Upper lobe of left lung (tissue), 4 donors: ENCODE measurements around the gene KLF17.

Experiments
- POLR2AphosphoS5 ChIP-seq, 2 donors: sonication (generic); formaldehyde crosslinking; IDR thresholded peaks; one replicate each; pipeline ENCODE4 v1.5.1; 2017; ENCODE audit warnings: antibody characterized with exemption in 2 of 2
- TF ChIP-seq, protein P1 (sequence below), 6 experiments: fragments of 450-650 bp in 4 of 6; fragments of 200-600 bp in 2 of 6; sonication (generic) in 2 of 6; IDR thresholded peaks; one replicate each; pipeline ENCODE4 v1.5.1; 2016 to 2019; ENCODE audit warnings: antibody characterized with exemption in 6 of 6

- TF ChIP-seq, protein P1, sequence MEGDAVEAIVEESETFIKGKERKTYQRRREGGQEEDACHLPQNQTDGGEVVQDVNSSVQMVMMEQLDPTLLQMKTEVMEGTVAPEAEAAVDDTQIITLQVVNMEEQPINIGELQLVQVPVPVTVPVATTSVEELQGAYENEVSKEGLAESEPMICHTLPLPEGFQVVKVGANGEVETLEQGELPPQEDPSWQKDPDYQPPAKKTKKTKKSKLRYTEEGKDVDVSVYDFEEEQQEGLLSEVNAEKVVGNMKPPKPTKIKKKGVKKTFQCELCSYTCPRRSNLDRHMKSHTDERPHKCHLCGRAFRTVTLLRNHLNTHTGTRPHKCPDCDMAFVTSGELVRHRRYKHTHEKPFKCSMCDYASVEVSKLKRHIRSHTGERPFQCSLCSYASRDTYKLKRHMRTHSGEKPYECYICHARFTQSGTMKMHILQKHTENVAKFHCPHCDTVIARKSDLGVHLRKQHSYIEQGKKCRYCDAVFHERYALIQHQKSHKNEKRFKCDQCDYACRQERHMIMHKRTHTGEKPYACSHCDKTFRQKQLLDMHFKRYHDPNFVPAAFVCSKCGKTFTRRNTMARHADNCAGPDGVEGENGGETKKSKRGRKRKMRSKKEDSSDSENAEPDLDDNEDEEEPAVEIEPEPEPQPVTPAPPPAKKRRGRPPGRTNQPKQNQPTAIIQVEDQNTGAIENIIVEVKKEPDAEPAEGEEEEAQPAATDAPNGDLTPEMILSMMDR (IDR thresholded peaks at IDR 0.05): no peak
- TF ChIP-seq POLR2AphosphoS5 (IDR thresholded peaks at IDR 0.05): no peak
Measured at GRCh38 chr1:44129616-44130500, 11.2 kb downstream of the KLF17 start.
